Cortex of kidney (tissue), 1 donor: ENCODE measurements around the gene TUBGCP3.

Source experiments
- DNase-seq: peaks from one replicate; lab custom pipeline; 2025; lab: John Stamatoyannopoulos, UW

TUBGCP3 gene

GRCh38 chr13:112616586-112617362 lies 28.8 kb upstream of the TUBGCP3 start:
- no peak for DNase-seq

- DNase-seq, result no peak
Measured at GRCh38 chr13:112615391-112615790, 27.4 kb upstream of the TUBGCP3 start.

- no peak for DNase-seq
Measured at GRCh38 chr13:112614835-112615234, 26.9 kb upstream of the TUBGCP3 start.

GRCh38 chr13:112608212-112608611 lies 20.3 kb upstream of the TUBGCP3 start:
- DNase-seq, result no peak

GRCh38 chr13:112606109-112607001 lies 18.4 kb upstream of the TUBGCP3 start:
- DNase-seq, result peak; percentile 58

- DNase-seq, result no peak
Measured at GRCh38 chr13:112605531-112605990, 17.6 kb upstream of the TUBGCP3 start.

GRCh38 chr13:112603641-112604225 lies 15.8 kb upstream of the TUBGCP3 start:
- DNase-seq, result no peak

- no peak for DNase-seq
Measured at GRCh38 chr13:112602189-112602588, 14.2 kb upstream of the TUBGCP3 start.

- DNase-seq, result no peak
Measured at GRCh38 chr13:112601371-112601770, 13.4 kb upstream of the TUBGCP3 start.

GRCh38 chr13:112596235-112596634 lies 8.3 kb upstream of the TUBGCP3 start:
- no peak for DNase-seq

- no peak for DNase-seq
Measured at GRCh38 chr13:112592647-112593046, 4.7 kb upstream of the TUBGCP3 start.

GRCh38 chr13:112592181-112592580 lies 4.2 kb upstream of the TUBGCP3 start:
- DNase-seq, result no peak

GRCh38 chr13:112588490-112589297 lies 741 bp upstream of the TUBGCP3 start:
- no peak for DNase-seq

GRCh38 chr13:112587212-112587763 lies 665 bp downstream of the TUBGCP3 start:
- DNase-seq, result no peak

GRCh38 chr13:112586334-112586960 lies 1.5 kb downstream of the TUBGCP3 start:
- no peak for DNase-seq

GRCh38 chr13:112583592-112584277 lies 4.2 kb downstream of the TUBGCP3 start:
- no peak for DNase-seq

- no peak for DNase-seq
Measured at GRCh38 chr13:112582263-112582662, 5.7 kb downstream of the TUBGCP3 start.

- DNase-seq, result no peak
Measured at GRCh38 chr13:112580912-112581311, 7.0 kb downstream of the TUBGCP3 start.

GRCh38 chr13:112580211-112580610 lies 7.7 kb downstream of the TUBGCP3 start:
- no peak for DNase-seq

- no peak for DNase-seq
Measured at GRCh38 chr13:112579310-112579843, 8.6 kb downstream of the TUBGCP3 start.
